ENCODE data around the gene RAPGEF2. TPM values are rescaled to one million over a fixed set of nuclear protein-coding genes. Genes with fewer than 3 reads are reported as not detected.
"Not testable (repeated sequence)": the region's sequence is repeated elsewhere in the genome, so short reads cannot be mapped to it uniquely, and the experiment has no call there.

Gene RAPGEF2
- total and polyA plus RNA-seq, 9 donors = 16.9 to 33.6 (median 22.7) TPM

DNA sequence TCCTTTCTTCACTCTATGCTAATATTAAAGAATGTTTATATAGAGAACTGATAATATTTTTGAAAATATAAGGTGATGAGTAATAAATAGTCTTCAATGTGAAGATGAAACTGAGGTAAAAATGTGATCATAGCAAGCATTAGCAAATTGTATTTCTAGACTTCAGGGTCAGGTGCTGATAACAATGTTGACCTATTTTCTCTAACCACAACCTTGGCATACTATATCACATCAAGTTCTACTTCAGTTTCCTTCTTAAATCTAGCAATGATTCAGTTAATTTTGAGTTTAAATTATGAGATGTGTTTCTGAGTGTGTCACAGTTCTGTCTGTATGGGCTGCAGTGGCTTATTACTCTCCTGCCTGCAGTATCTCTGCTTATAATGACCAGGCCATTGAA, 209.4 kb downstream of the RAPGEF2 start:
- no peaks in the 10 kb centered on the region for H3K9me3 ChIP-seq (replicated peaks; ENCODE audit: control insufficient read depth, low read depth, low read length)
- no peak for DNase-seq
- no peak overlapping the region for H3K4me3 ChIP-seq (ENCODE audit: low read length)
- H3K27me3 ChIP-seq (ENCODE audit: control insufficient read depth, insufficient read depth, low read length) = no peaks in the 10 kb centered on the region
- no peaks in the 10 kb centered on the region for H3K4me1 ChIP-seq (ENCODE audit: control insufficient read depth, insufficient read depth, low read length)
- peaks cover 14% of the 10 kb centered on the region for H3K36me3 ChIP-seq (ENCODE audit: control insufficient read depth, insufficient read depth, low read length)
- no peak overlapping the region for H3K27ac ChIP-seq (ENCODE audit: low read length)

- not testable (repeated sequence) for H3K4me1 ChIP-seq (ENCODE audit: control insufficient read depth, insufficient read depth, low read length); H3K4me3 ChIP-seq (ENCODE audit: low read length); H3K9me3 ChIP-seq (replicated peaks; ENCODE audit: control insufficient read depth, low read depth, low read length); H3K27me3 ChIP-seq (ENCODE audit: control insufficient read depth, insufficient read depth, low read length); DNase-seq; H3K27ac ChIP-seq (ENCODE audit: low read length)
- peaks cover 14% of the 10 kb centered on the region for H3K36me3 ChIP-seq (ENCODE audit: control insufficient read depth, insufficient read depth, low read length)
- WGBS (ENCODE audit: insufficient coverage) = 93% methylated on average over 9 of the region's 12 CpGs
These were observed 213.0 kb downstream of the RAPGEF2 start for GRCh38 chr4:159315879-159316278.

- Histone ChIP-seq H3K27ac (ENCODE audit: low read length) (no peak overlapping the region), H3K27me3 (ENCODE audit: control insufficient read depth, insufficient read depth, low read length) (no peaks in the 10 kb centered on the region), H3K36me3 (ENCODE audit: control insufficient read depth, insufficient read depth, low read length) (peaks cover 14% of the 10 kb centered on the region), H3K4me3 (ENCODE audit: low read length) (no peak overlapping the region), H3K9me3 (replicated peaks; ENCODE audit: control insufficient read depth, low read depth, low read length) (no peaks in the 10 kb centered on the region), H3K4me1 (ENCODE audit: control insufficient read depth, insufficient read depth, low read length) (no peaks in the 10 kb centered on the region)
- DNase-seq = peak; percentile 6
- WGBS (ENCODE audit: insufficient coverage) = 77% methylated on average over 5 of the region's 5 CpGs
These were observed 214.3 kb downstream of the RAPGEF2 start for GRCh38 chr4:159317203-159317602.

DNA sequence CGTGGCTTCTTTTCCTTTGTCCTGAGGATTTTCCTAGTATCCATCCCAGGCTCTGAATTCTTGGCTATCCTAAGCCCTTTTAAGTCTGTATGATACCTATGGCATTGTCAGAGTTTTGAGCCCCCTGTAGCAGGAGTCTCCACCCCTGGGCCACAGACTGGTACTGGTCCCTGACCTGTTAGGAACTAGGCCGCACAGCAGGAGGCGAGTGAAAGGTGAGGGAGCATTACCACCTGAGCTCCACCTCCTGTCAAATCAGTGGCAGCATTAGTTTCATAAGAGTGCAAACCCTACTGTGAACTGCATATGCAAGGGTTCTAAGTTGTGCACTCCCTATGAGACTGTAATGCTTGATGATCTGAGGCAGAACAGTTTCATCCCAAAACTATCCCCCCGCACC, 216.1 kb downstream of the RAPGEF2 start:
- Histone ChIP-seq H3K27ac (ENCODE audit: low read length) (no peak overlapping the region), H3K4me3 (ENCODE audit: low read length) (no peak overlapping the region), H3K4me1 (ENCODE audit: control insufficient read depth, insufficient read depth, low read length) (no peaks in the 10 kb centered on the region), H3K9me3 (replicated peaks; ENCODE audit: control insufficient read depth, low read depth, low read length) (no peaks in the 10 kb centered on the region), H3K27me3 (ENCODE audit: control insufficient read depth, insufficient read depth, low read length) (no peaks in the 10 kb centered on the region), H3K36me3 (ENCODE audit: control insufficient read depth, insufficient read depth, low read length) (peaks cover 16% of the 10 kb centered on the region)
- 67% methylated on average over 1 of the region's 4 CpGs for WGBS (ENCODE audit: insufficient coverage)
- no peak for DNase-seq

DNA sequence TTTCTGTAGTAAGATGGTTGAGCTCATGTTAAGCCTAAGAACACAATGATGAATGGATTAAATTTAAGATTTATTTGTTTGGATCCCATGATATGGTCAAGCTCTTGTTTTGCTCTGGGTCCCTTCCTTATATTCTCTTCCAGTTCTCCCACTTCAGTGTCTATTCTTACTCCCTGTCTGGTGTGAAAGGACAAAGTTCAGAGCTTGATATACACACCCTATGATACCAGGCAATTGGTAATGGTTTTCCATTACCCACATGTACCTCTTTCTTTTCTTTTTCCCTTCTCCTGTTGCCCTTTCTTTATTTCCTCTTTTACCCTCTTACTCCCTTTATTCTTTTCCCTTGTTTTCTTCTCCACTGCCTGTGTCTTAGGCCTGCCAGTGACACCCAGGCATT, 223.6 kb downstream of the RAPGEF2 start:
- H3K36me3 ChIP-seq (ENCODE audit: control insufficient read depth, insufficient read depth, low read length) = peaks cover 2% of the 10 kb centered on the region
- DNase-seq = no peak

DNA sequence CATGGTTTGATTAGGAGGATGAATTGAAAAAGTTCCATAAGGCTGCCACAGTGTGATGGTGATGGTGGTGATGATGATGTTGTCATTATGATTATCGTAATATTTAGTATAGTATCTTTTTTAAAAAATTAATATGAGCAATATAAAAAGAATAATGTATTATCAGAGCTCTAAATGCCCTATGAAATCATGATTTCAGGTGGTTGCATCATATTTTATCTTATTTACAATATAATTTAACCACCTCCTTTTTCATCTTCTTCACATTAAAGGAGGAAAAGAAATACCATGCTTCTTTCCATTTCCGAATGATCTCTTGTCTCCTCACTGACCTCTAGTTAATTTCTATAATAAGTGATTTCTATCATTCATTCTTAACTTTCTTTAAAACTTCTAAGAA, 225.9 kb downstream of the RAPGEF2 start:
- Histone ChIP-seq H3K4me1 (ENCODE audit: control insufficient read depth, insufficient read depth, low read length) (no peaks in the 10 kb centered on the region), H3K27me3 (ENCODE audit: control insufficient read depth, insufficient read depth, low read length) (no peaks in the 10 kb centered on the region), H3K27ac (ENCODE audit: low read length) (no peak overlapping the region), H3K36me3 (ENCODE audit: control insufficient read depth, insufficient read depth, low read length) (peaks cover 2% of the 10 kb centered on the region), H3K4me3 (ENCODE audit: low read length) (no peak overlapping the region), H3K9me3 (replicated peaks; ENCODE audit: control insufficient read depth, low read depth, low read length) (no peaks in the 10 kb centered on the region)
- no peak for DNase-seq
- no CpG with 5 or more reads among the region's 2 CpGs for WGBS (ENCODE audit: insufficient coverage)

More for the DNA sequence above, 223.6 kb downstream of the RAPGEF2 start:
- Histone ChIP-seq H3K27me3 (ENCODE audit: control insufficient read depth, insufficient read depth, low read length) (no peaks in the 10 kb centered on the region), H3K4me3 (ENCODE audit: low read length) (no peak overlapping the region), H3K27ac (ENCODE audit: low read length) (no peak overlapping the region), H3K9me3 (replicated peaks; ENCODE audit: control insufficient read depth, low read depth, low read length) (no peaks in the 10 kb centered on the region), H3K4me1 (ENCODE audit: control insufficient read depth, insufficient read depth, low read length) (no peaks in the 10 kb centered on the region)

- H3K4me3 ChIP-seq (ENCODE audit: low read length) = no peak overlapping the region
- H3K27ac ChIP-seq (ENCODE audit: low read length) = no peak overlapping the region
- WGBS (ENCODE audit: insufficient coverage) = no CpG with 5 or more reads among the region's 1 CpG
- peak; percentile 10 for DNase-seq
- peaks cover 7% of the 10 kb centered on the region for H3K36me3 ChIP-seq (ENCODE audit: control insufficient read depth, insufficient read depth, low read length)
- H3K4me1 ChIP-seq (ENCODE audit: control insufficient read depth, insufficient read depth, low read length) = peaks cover 3% of the 10 kb centered on the region
- H3K27me3 ChIP-seq (ENCODE audit: control insufficient read depth, insufficient read depth, low read length) = no peaks in the 10 kb centered on the region
- no peaks in the 10 kb centered on the region for H3K9me3 ChIP-seq (replicated peaks; ENCODE audit: control insufficient read depth, low read depth, low read length)
These were observed 231.6 kb downstream of the RAPGEF2 start for GRCh38 chr4:159334461-159334860.

DNA sequence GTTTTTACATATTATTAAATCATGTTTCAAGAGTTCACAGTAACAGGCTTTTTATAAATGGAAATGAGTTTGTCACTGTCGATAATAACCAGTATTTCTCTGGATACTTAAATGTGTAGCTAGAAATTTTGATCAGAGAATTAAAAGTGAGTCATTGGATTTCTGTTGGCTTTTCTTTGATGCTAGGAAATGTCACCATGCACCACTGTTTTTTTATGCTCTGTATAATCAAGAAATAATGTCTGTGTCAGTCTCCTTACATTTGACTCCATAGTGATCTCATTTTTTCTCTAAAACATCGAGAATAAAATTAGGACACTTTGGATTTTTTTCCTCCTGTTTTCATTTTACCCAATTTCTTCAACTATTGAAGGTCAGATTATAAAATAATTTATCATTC, 234.2 kb downstream of the RAPGEF2 start:
- no peak overlapping the region for H3K4me3 ChIP-seq (ENCODE audit: low read length)
- no peak overlapping the region for H3K27ac ChIP-seq (ENCODE audit: low read length)
- WGBS (ENCODE audit: insufficient coverage) = no CpG with 5 or more reads among the region's 2 CpGs
- H3K4me1 ChIP-seq (ENCODE audit: control insufficient read depth, insufficient read depth, low read length) = peaks cover 3% of the 10 kb centered on the region
- H3K36me3 ChIP-seq (ENCODE audit: control insufficient read depth, insufficient read depth, low read length) = peaks cover 9% of the 10 kb centered on the region
- no peaks in the 10 kb centered on the region for H3K27me3 ChIP-seq (ENCODE audit: control insufficient read depth, insufficient read depth, low read length)
- no peaks in the 10 kb centered on the region for H3K9me3 ChIP-seq (replicated peaks; ENCODE audit: control insufficient read depth, low read depth, low read length)
- DNase-seq = no peak

GRCh38 chr4:159341522-159341921, 238.6 kb downstream of the RAPGEF2 start:
- no peaks in the 10 kb centered on the region for H3K27me3 ChIP-seq (ENCODE audit: control insufficient read depth, insufficient read depth, low read length)
- H3K27ac ChIP-seq (ENCODE audit: low read length) = no peak overlapping the region
- no peaks in the 10 kb centered on the region for H3K4me1 ChIP-seq (ENCODE audit: control insufficient read depth, insufficient read depth, low read length)
- no peak for DNase-seq
- no CpG with 5 or more reads among the region's 2 CpGs for WGBS (ENCODE audit: insufficient coverage)
- no peak overlapping the region for H3K4me3 ChIP-seq (ENCODE audit: low read length)
- H3K36me3 ChIP-seq (ENCODE audit: control insufficient read depth, insufficient read depth, low read length) = peaks cover 29% of the 10 kb centered on the region
- H3K9me3 ChIP-seq (replicated peaks; ENCODE audit: control insufficient read depth, low read depth, low read length) = no peaks in the 10 kb centered on the region

DNA sequence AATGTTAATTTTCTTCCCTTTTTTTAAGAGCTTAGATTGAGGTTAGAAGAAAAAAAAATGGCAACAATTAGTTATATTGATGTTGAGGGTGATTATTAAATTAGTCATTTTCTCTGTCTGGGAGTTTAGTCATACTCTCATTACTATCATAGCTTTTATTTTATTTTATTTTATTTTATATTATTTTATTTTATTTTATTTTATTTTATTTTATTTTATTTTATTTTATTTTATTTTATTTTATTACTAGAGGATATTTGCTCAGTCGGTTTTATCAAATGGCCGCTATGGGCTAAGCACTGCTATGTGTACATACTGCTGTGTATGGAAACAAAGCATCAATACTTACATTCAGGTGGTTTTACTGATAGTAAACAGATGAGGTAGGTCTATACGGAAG, 239.5 kb downstream of the RAPGEF2 start:
- Histone ChIP-seq H3K9me3 (replicated peaks; ENCODE audit: control insufficient read depth, low read depth, low read length) (no peaks in the 10 kb centered on the region), H3K27ac (ENCODE audit: low read length) (no peak overlapping the region), H3K27me3 (ENCODE audit: control insufficient read depth, insufficient read depth, low read length) (no peaks in the 10 kb centered on the region), H3K4me3 (ENCODE audit: low read length) (no peak overlapping the region), H3K4me1 (ENCODE audit: control insufficient read depth, insufficient read depth, low read length) (no peaks in the 10 kb centered on the region), H3K36me3 (ENCODE audit: control insufficient read depth, insufficient read depth, low read length) (peaks cover 32% of the 10 kb centered on the region)
- no CpG with 5 or more reads among the region's 3 CpGs for WGBS (ENCODE audit: insufficient coverage)
- DNase-seq = no peak

DNA sequence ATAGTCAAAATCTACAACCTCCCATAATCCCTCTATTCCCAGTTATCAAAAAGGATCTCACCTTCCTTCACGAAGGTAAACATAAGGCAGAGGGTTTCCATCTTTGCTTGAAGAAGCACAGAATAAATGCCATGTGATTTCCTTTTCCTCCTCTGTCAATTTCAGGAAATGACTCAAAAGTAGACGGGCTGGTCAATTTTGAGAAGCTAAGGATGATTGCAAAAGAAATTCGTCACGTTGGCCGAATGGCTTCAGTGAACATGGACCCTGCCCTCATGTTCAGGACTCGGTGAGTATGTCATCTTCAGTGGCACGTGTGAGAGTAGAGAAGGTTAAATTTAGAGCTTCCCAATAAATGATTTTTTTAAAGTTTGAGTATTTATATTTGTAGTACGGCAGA, 240.2 kb downstream of the RAPGEF2 start:
- Histone ChIP-seq H3K9me3 (replicated peaks; ENCODE audit: control insufficient read depth, low read depth, low read length) (no peaks in the 10 kb centered on the region), H3K36me3 (ENCODE audit: control insufficient read depth, insufficient read depth, low read length) (peaks cover 35% of the 10 kb centered on the region), H3K27ac (ENCODE audit: low read length) (no peak overlapping the region), H3K4me3 (ENCODE audit: low read length) (no peak overlapping the region), H3K4me1 (ENCODE audit: control insufficient read depth, insufficient read depth, low read length) (no peaks in the 10 kb centered on the region), H3K27me3 (ENCODE audit: control insufficient read depth, insufficient read depth, low read length) (no peaks in the 10 kb centered on the region)
- 97% methylated on average over 6 of the region's 8 CpGs for WGBS (ENCODE audit: insufficient coverage)
- no peak for DNase-seq
